ENCODE measurements around the gene TBC1D22A.

TBC1D22A gene

GRCh38 chr22:47188261-47189055 lies 426.0 kb downstream of the TBC1D22A start:
- no peak for DNase-seq

GRCh38 chr22:47189056-47189916 lies 426.8 kb downstream of the TBC1D22A start:
- DNase-seq: no peak

- no peak for DNase-seq
Observed at GRCh38 chr22:47190276-47190956, 428.0 kb downstream of the TBC1D22A start.

- DNase-seq: no peak
Observed at GRCh38 chr22:47190957-47191670, 428.7 kb downstream of the TBC1D22A start.

GRCh38 chr22:47191671-47192650 lies 429.5 kb downstream of the TBC1D22A start:
- DNase-seq: no peak

GRCh38 chr22:47192651-47193437 lies 430.4 kb downstream of the TBC1D22A start:
- DNase-seq: no peak

- DNase-seq: no peak
Observed at GRCh38 chr22:47193606-47194329, 431.3 kb downstream of the TBC1D22A start.

- no peak for DNase-seq
Observed at GRCh38 chr22:47194476-47195155, 432.2 kb downstream of the TBC1D22A start.

GRCh38 chr22:47195156-47195483 lies 432.7 kb downstream of the TBC1D22A start:
- no peak for DNase-seq

GRCh38 chr22:47195484-47196165 lies 433.2 kb downstream of the TBC1D22A start:
- peak; percentile 31 for DNase-seq

- DNase-seq: no peak
Observed at GRCh38 chr22:47196166-47196849, 433.9 kb downstream of the TBC1D22A start.

GRCh38 chr22:47196881-47197772 lies 434.7 kb downstream of the TBC1D22A start:
- DNase-seq: no peak

- DNase-seq: no peak
Observed at GRCh38 chr22:47197773-47198500, 435.5 kb downstream of the TBC1D22A start.

GRCh38 chr22:47198801-47199251 lies 436.4 kb downstream of the TBC1D22A start:
- DNase-seq: no peak

- DNase-seq: no peak
Observed at GRCh38 chr22:47199261-47199978, 437.0 kb downstream of the TBC1D22A start.

GRCh38 chr22:47199979-47200272 lies 437.5 kb downstream of the TBC1D22A start:
- no peak for DNase-seq

Measured in DMS79 (cell line).